Measurements from ENCODE around the gene PLVAP.

GRCh38 chr19:17365361-17365760 lies 11.8 kb downstream of the PLVAP start:
- TF ChIP-seq ZFP41 (tag by site-specific recombination; IDR thresholded peaks at IDR 0.05; ENCODE audit: borderline replicate concordance) (no peak), ZNF37A (tag by site-specific recombination; IDR thresholded peaks at IDR 0.05) (no peak), CTCF (tag by site-specific recombination; IDR thresholded peaks at IDR 0.05) (no peak), ZNF707 (tag by site-specific recombination; IDR thresholded peaks at IDR 0.05) (no peak), KLF10 (tag by site-specific recombination; IDR thresholded peaks at IDR 0.05) (no peak), ZBTB26 (tag by site-specific recombination; optimal IDR thresholded peaks at IDR 0.05) (no peak), ZNF18 (tag by site-specific recombination; IDR thresholded peaks at IDR 0.05) (no peak), KLF16 (tag by site-specific recombination; IDR thresholded peaks at IDR 0.05) (no peak), MYNN (tag by site-specific recombination; IDR thresholded peaks at IDR 0.05; ENCODE audit: borderline replicate concordance) (no peak), ZNF416 (tag by site-specific recombination; IDR thresholded peaks at IDR 0.05) (no peak), ZNF155 (tag by site-specific recombination; IDR thresholded peaks at IDR 0.05) (no peak), ZNF830 (tag by site-specific recombination; IDR thresholded peaks at IDR 0.05; ENCODE audit: low read depth) (no peak), ZNF747 (tag by site-specific recombination; IDR thresholded peaks at IDR 0.05) (no peak)

Measured in HEK293 (cell line).